ENCODE measurements around the gene PTPN9.
"Not testable (repeated sequence)": the region's sequence is repeated elsewhere in the genome, so short reads cannot be mapped to it uniquely, and the experiment has no call there.

Gene PTPN9

DNA sequence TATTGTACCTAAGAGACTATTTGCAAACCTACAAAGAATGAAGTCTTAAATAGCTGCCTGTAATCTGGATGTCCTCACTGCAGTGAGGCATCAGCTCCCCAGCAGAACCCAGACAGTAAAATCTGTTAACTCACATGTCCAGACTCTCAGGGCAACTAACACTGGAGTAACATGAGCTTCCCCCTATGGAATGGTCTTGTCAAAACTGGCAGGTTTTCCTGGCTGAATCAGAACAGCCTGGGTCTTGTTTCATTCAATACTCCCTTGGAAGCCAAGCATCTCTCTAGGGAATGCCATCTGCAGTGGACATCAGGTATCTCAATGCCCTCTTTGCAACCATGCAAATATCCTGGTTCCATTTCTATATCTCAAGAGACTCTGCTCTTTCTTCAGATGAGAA lies 24.4 kb downstream of the PTPN9 start:
- TF ChIP-seq, protein P1, sequence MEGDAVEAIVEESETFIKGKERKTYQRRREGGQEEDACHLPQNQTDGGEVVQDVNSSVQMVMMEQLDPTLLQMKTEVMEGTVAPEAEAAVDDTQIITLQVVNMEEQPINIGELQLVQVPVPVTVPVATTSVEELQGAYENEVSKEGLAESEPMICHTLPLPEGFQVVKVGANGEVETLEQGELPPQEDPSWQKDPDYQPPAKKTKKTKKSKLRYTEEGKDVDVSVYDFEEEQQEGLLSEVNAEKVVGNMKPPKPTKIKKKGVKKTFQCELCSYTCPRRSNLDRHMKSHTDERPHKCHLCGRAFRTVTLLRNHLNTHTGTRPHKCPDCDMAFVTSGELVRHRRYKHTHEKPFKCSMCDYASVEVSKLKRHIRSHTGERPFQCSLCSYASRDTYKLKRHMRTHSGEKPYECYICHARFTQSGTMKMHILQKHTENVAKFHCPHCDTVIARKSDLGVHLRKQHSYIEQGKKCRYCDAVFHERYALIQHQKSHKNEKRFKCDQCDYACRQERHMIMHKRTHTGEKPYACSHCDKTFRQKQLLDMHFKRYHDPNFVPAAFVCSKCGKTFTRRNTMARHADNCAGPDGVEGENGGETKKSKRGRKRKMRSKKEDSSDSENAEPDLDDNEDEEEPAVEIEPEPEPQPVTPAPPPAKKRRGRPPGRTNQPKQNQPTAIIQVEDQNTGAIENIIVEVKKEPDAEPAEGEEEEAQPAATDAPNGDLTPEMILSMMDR (IDR thresholded peaks at IDR 0.05; ENCODE audit: insufficient read depth, missing control alignments), result no peak
- no peak for DNase-seq (ENCODE audit: insufficient read length, low spot score)
- no peak for FAIRE-seq

DNA sequence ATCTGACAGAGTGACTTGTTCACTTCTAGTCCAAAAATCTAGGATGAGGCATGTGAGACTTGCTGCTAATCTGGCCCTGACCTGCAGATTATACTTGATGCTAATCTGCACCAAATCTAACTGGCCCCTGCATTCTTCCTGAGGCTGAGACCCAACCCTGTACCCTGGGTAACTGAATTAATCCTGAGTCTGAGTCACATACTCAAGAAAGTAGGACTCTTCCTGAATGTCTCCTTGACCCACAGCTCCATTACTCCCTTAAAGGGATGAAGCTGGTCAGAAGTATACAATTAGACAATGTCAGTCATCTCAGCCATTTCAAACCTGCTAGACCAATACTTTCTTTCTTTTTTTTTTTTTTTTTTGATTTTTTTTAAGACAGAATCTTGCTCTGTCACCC lies 25.5 kb downstream of the PTPN9 start:
- FAIRE-seq (no peak), DNase-seq (ENCODE audit: insufficient read length, low spot score) (no peak)
- TF ChIP-seq, protein P1 (IDR thresholded peaks at IDR 0.05; ENCODE audit: insufficient read depth, missing control alignments), result no peak

DNA sequence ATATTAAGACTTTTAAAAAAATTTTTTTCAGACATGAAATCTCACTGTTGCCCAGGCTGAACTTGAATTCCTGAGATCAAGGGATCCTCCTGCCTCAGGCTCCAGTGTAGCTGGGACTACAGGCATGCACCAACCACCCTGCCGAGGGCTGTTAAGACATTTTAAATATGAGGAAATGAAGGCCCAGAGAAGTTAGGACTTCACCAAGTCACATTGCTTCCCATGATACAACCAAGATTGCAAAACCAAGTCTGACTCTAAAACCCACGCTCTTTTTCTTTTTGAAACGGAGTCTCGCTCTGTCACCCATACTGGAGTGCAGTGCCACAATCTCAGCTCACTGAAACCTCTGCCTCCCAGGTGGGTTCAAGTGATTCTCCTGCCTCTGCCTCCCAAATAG lies 28.0 kb downstream of the PTPN9 start:
- DNase-seq (ENCODE audit: insufficient read length, low spot score) (no peak), FAIRE-seq (no peak)
- TF ChIP-seq, protein P1 (IDR thresholded peaks at IDR 0.05; ENCODE audit: insufficient read depth, missing control alignments), result no peak

DNA sequence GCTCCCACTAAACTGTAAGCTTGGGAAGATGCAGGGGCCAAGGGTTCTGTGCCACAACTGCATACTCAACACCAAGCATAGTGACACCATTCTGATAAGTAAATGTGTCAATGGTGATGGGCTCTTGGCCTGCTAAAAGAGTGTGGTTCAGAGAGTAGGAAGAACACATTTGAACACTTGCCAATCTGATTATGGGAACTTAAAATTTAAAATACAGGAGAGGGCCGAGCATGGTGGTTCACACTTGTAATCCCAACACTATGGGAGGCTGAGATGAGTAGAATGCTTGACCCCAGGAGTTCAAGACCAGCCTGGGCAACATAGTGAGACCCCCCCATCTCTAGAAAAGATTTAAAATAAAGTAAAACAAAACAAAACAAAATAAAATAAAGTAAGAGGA lies 34.1 kb downstream of the PTPN9 start:
- DNase-seq (ENCODE audit: insufficient read length, low spot score) (no peak), FAIRE-seq (no peak)
- TF ChIP-seq, protein P1 (IDR thresholded peaks at IDR 0.05; ENCODE audit: insufficient read depth, missing control alignments), result no peak

DNA sequence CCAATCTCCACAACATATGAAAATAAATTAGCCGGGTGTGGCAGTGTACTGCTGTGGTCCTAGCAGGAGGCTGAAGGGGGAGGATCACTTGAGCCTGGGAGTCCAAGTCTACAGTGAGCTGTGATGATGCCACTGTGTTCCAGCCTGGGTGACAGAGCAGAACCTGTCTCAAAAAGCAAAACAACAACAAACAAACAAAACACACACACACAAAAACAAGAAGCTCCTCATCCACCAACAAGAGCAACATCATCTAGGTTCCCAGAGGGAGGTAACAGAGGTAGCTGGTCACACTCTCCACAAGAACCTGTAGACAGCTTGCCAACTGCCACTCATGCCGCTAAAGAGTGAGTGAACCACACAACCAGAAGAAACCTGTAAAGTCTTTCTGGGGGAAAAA lies 34.8 kb downstream of the PTPN9 start:
- TF ChIP-seq, protein P1 (IDR thresholded peaks at IDR 0.05; ENCODE audit: insufficient read depth, missing control alignments), result no peak
- FAIRE-seq (no peak), DNase-seq (ENCODE audit: insufficient read length, low spot score) (no peak)

DNA sequence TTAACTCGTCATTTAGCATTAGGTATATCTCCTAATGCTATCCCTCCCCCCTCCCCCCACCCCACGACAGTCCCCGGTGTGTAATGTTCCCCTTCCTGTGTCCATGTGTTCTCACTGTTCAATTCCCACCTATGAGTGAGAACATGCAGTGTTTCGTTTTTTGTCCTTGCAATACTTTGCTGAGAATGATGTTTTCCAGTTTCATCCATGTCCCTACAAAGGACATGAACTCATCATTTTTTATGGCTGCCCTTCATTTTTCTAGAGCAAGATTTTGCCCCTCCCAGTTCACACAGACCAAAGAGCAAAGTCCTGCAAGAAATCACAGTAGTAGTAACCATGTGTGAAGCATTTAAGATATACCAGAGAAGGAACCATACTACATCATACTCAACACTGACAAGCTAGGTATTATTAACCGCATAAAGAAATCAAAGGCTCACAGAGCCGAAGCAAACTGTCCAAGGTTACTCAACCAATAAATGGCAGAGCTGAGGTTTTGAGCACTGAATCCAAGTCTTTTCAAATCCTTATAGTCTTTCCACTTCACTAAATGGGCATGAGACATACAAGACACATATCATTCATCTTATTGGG lies 36.1 kb downstream of the PTPN9 start:
- FAIRE-seq; DNase-seq (ENCODE audit: insufficient read length, low spot score): not testable (repeated sequence)

DNA sequence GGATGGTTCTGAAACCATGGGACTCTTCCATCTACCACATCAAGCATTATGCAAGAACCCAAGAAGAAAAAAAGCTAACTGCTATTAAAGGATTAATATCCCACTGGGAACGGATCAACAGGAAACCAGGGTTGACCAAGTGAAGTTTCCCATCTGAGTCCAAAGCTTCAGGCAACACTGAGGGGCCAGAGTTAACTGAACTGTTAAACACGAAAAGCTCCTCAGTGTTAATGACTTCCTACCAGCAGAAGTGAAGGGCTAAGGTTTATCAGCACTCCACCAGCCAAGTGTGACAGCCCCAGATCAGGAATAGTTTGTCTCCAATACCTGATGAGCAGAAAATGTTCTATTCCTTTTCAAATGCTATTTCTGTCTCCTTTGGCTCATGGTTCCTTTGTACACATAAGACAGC lies 36.7 kb downstream of the PTPN9 start:
- DNase-seq (ENCODE audit: insufficient read length, low spot score) (no peak), FAIRE-seq (no peak)
- TF ChIP-seq, protein P1 (IDR thresholded peaks at IDR 0.05; ENCODE audit: insufficient read depth, missing control alignments), result no peak

DNA sequence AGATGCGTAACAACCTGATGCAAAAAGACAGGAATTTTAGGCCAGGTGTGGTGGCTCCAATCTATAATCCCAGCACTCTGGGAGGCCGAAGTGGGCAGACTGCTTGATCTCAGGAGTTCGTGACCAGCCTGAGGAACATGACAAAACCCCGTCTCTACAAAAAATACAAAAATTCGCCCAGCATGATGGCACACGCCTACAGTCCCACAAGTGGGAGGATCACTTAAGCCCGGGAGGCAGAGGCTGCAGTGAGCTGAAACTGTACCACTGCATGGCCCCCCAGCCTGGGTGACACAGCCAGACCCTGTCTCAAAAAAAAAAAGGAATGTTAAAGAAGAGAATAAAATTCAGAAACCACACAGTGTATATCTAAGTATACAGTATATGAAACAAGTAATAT lies 40.7 kb downstream of the PTPN9 start:
- FAIRE-seq (no peak), DNase-seq (ENCODE audit: insufficient read length, low spot score) (no peak)
- TF ChIP-seq, protein P1 (IDR thresholded peaks at IDR 0.05; ENCODE audit: insufficient read depth, missing control alignments), result no peak

Data from D721Med (cell line).